ENCODE measurements around the gene FMN2.

The FMN2 gene

GRCh38 chr1:240363315-240363714 lies 271.6 kb downstream of the FMN2 start (continued):
- TF ChIP-seq ZNF645 (tag by site-specific recombination; IDR thresholded peaks at IDR 0.05): no peak
- no peak for TF ChIP-seq GLIS2 (tag by site-specific recombination; IDR thresholded peaks at IDR 0.05)
- TF ChIP-seq ZIC2 (tag by site-specific recombination; IDR thresholded peaks at IDR 0.05): no peak
- TF ChIP-seq ZNF518A (tag by site-specific recombination; conservative IDR thresholded peaks at IDR 0.05; ENCODE audit: low read depth): no peak
- TF ChIP-seq SETDB1 (IDR thresholded peaks at IDR 0.05; ENCODE audit: insufficient read length, low read length): no peak
- no peak for TF ChIP-seq ZNF341 (tag by site-specific recombination; IDR thresholded peaks at IDR 0.05; ENCODE audit: low read depth)
- TF ChIP-seq RBAK (tag by site-specific recombination; IDR thresholded peaks at IDR 0.05): no peak

- H3K9me3 ChIP-seq (ENCODE audit: control insufficient read depth, insufficient read depth, low read depth, low read length): no peaks in the 10 kb centered on the region
- POLR2A ChIA-PET: no interaction called here
- TF ChIP-seq ELK4 (IDR thresholded peaks at IDR 0.05; ENCODE audit: borderline replicate concordance, low read depth, low read length) (no peak), HOXC10 (CRISPR knock-in tag; IDR thresholded peaks at IDR 0.05) (no peak), ZSCAN4 (tag by site-specific recombination; IDR thresholded peaks at IDR 0.05) (no peak), INSM2 (tag by site-specific recombination; IDR thresholded peaks at IDR 0.05) (no peak), ZNF221 (tag by site-specific recombination; IDR thresholded peaks at IDR 0.05; ENCODE audit: borderline replicate concordance) (no peak), ZSCAN5A (tag by site-specific recombination; IDR thresholded peaks at IDR 0.05) (no peak), KLF9 (tag by site-specific recombination; IDR thresholded peaks at IDR 0.05; ENCODE audit: low read depth) (no peak), ZNF580 (tag by site-specific recombination; IDR thresholded peaks at IDR 0.05) (no peak), ZBTB48 (tag by site-specific recombination; IDR thresholded peaks at IDR 0.05) (no peak), ZNF747 (tag by site-specific recombination; IDR thresholded peaks at IDR 0.05) (no peak), ZNF133 (tag by site-specific recombination; IDR thresholded peaks at IDR 0.05) (no peak)
- H3K4me3 ChIP-seq (ENCODE audit: low read depth, low read length): no peak overlapping the region
- H3K27ac ChIP-seq (ENCODE audit: extremely low read depth, low read depth, low read length): no peak overlapping the region
- H3K36me3 ChIP-seq (ENCODE audit: control insufficient read depth in 2 of 2, insufficient read depth in 1 of 2, low read length in 2 of 2): peaks cover 0 to 9% of the 10 kb centered on the region in 2 experiments; a peak in 1 of 3 replicates
- CTCF ChIA-PET: no interaction called here
- no peaks in the 10 kb centered on the region for H3K4me1 ChIP-seq (ENCODE audit: control insufficient read depth, insufficient read depth, low read length)
These were observed 272.2 kb downstream of the FMN2 start for GRCh38 chr1:240363914-240364313.
